C4-2B (cell line): ENCODE measurements around the gene TUG1.

Experiments used
- ZFX ChIP-seq: fragments of 450-650 bp; IDR thresholded peaks from 2 replicates; pipeline ENCODE4 v1.6.1; 2017
- TF ChIP-seq, protein P1 (sequence below): fragments of 450-650 bp; conservative IDR thresholded peaks from 2 replicates; pipeline ENCODE4 v1.5.1; 2017; ENCODE audit warnings: mild to moderate bottlenecking

DNA sequence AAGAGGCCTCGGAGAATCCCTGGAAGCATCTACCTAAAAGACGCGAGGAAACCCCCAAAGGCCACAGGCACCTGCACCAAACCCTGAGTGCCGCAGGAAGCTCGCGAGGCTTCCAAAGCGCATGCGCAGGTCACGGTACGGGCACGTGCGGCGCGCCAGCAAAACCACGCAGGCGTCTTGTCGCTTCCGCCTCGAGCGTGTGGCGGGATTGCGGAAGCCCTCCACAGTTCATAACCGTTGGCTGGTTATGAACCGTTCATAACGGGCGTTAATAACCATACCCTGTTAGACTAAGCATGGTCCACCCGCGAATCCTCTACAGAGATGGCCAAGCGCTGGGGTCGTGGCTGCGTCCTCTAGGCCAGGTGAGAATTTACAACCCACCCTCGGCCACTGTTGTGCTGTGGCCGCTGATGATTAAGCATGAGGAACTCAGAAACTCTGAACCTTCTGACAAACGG is 46.9 kb upstream of the TUG1 start:
- TF ChIP-seq, protein P1, sequence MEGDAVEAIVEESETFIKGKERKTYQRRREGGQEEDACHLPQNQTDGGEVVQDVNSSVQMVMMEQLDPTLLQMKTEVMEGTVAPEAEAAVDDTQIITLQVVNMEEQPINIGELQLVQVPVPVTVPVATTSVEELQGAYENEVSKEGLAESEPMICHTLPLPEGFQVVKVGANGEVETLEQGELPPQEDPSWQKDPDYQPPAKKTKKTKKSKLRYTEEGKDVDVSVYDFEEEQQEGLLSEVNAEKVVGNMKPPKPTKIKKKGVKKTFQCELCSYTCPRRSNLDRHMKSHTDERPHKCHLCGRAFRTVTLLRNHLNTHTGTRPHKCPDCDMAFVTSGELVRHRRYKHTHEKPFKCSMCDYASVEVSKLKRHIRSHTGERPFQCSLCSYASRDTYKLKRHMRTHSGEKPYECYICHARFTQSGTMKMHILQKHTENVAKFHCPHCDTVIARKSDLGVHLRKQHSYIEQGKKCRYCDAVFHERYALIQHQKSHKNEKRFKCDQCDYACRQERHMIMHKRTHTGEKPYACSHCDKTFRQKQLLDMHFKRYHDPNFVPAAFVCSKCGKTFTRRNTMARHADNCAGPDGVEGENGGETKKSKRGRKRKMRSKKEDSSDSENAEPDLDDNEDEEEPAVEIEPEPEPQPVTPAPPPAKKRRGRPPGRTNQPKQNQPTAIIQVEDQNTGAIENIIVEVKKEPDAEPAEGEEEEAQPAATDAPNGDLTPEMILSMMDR: no peak
- no peak for TF ChIP-seq ZFX
